H1 (cell line): Measurements from ENCODE around the gene GNG11. TPM values are rescaled to one million over a fixed set of nuclear protein-coding genes. Genes with fewer than 3 reads are reported as not detected.
A peak's percentile ranks its signal among the peaks of the same experiment; 100 is the strongest.

Source experiments
- CTCF ChIA-PET: fragments of 300-600 bp; sonication (Branson Sonifier 250); formaldehyde crosslinking; loops from one replicate; lab custom pipeline; 2021; ENCODE audit not compliant: partially characterized antibody; lab: Charles Lee
- POLR2A ChIA-PET: fragments of 300-600 bp; sonication (Branson Sonifier 250); formaldehyde crosslinking; loops from one replicate; lab custom pipeline; 2021; ENCODE audit warnings: inconsistent platforms; ENCODE audit not compliant: partially characterized antibody; lab: Charles Lee
- DNase-seq, 2 experiments: peaks; one replicate each; pipeline versions ENCODE4 v3.0.0 to v3.0.0-alpha.2; 2010 to 2022; ENCODE audit warnings: low spot score in 2 of 2, low read depth in 1 of 2, mixed read lengths in 1 of 2
- FAIRE-seq: peaks from 2 replicates; lab custom pipeline; 2011; peaks lifted over from hg19 to GRCh38; lab: Jason Lieb, UNC
- H2AFZ ChIP-seq: 2 replicates; pipeline ENCODE4 v1.8.1; 2012; ENCODE audit warnings: low read length, inconsistent platforms
- H2AK5ac ChIP-seq: 2 replicates; pipeline ENCODE4 v1.6.1; 2013; ENCODE audit warnings: low read depth, low read length
- H2BK120ac ChIP-seq: replicated peaks from 2 replicates; pipeline ENCODE3; 2013; ENCODE audit warnings: low read depth, low read length, inconsistent platforms
- H2BK12ac ChIP-seq: 2 replicates; pipeline ENCODE4 v1.6.1; 2013; ENCODE audit warnings: low read depth, low read length
- H2BK15ac ChIP-seq: 2 replicates; pipeline ENCODE4 v1.6.1; 2013; ENCODE audit warnings: low read length
- H2BK20ac ChIP-seq: 2 replicates; pipeline ENCODE4 v1.6.1; 2013; ENCODE audit warnings: low read length
- H2BK5ac ChIP-seq: 2 replicates; pipeline ENCODE4 v1.6.1; 2013; ENCODE audit warnings: low read depth, low read length
- H3K14ac ChIP-seq: 2 replicates; pipeline ENCODE4 v1.6.1; 2013; ENCODE audit warnings: inconsistent platforms; ENCODE audit not compliant: insufficient read length
- H3K18ac ChIP-seq: 2 replicates; pipeline ENCODE4 v1.6.1; 2013; ENCODE audit warnings: low read length; ENCODE audit errors: extremely low read depth
- H3K23ac ChIP-seq: 2 replicates; pipeline ENCODE4 v1.6.1; 2013; ENCODE audit warnings: inconsistent platforms; ENCODE audit not compliant: insufficient read length
- H3K23me2 ChIP-seq: 2 replicates; pipeline ENCODE4 v1.6.1; 2013; ENCODE audit warnings: low read depth, low read length
- H3K27ac ChIP-seq: 2 replicates; pipeline ENCODE4 v1.6.1; 2011; ENCODE audit warnings: low read depth, low read length, inconsistent platforms
- H3K27me3 ChIP-seq, 4 experiments: replicated peaks in 1 of 4; 1 replicate in 1 of 4; 2 replicates in 3 of 4; pipeline versions ENCODE4 v1.6.1 to v1.8.1; 2011 to 2013; ENCODE audit warnings: low read length in 3 of 4, mild to moderate bottlenecking in 3 of 4, inconsistent platforms in 2 of 4, mixed read lengths in 2 of 4, moderate library complexity in 1 of 4; ENCODE audit not compliant: control insufficient read depth in 3 of 4, insufficient read depth in 3 of 4; ENCODE audit errors: extremely low read depth in 1 of 4
- H3K36me3 ChIP-seq, 4 experiments: 2 replicates each; pipeline versions ENCODE4 v1.6.1 to v1.8.1; 2011 to 2013; ENCODE audit warnings: mild to moderate bottlenecking in 4 of 4, low read length in 3 of 4, moderate library complexity in 2 of 4, control low read depth in 1 of 4, inconsistent platforms in 1 of 4; ENCODE audit not compliant: insufficient read depth in 4 of 4, control insufficient read depth in 2 of 4
- H3K4ac ChIP-seq: replicated peaks from 2 replicates; pipeline ENCODE3; 2013; ENCODE audit warnings: low read length, low read depth, mixed read lengths, inconsistent platforms; ENCODE audit not compliant: insufficient read length
- H3K4me1 ChIP-seq, 4 experiments: replicated peaks in 1 of 4; 1 replicate in 1 of 4; 2 replicates in 3 of 4; pipeline versions ENCODE4 v1.6.1 to v1.8.1; 2011 to 2013; ENCODE audit warnings: low read length in 3 of 4, inconsistent platforms in 2 of 4, mixed read lengths in 1 of 4; ENCODE audit not compliant: insufficient read depth in 4 of 4, control insufficient read depth in 3 of 4
- H3K4me2 ChIP-seq, 2 experiments: 2 replicates each; pipeline versions ENCODE4 v1.6.1 to v1.8.1; 2011 to 2013; ENCODE audit warnings: low read depth in 2 of 2, low read length in 2 of 2, control low read depth in 1 of 2, inconsistent platforms in 1 of 2, mild to moderate bottlenecking in 1 of 2; ENCODE audit not compliant: insufficient read depth in 1 of 2
- H3K4me3 ChIP-seq, 4 experiments: fragments of 200-600, 300-600 bp in 1 of 4; sonication (generic), shearing (Covaris generic), sonication (Bioruptor Twin) in 1 of 4; 2 replicates each; pipeline versions ENCODE4 v1.5.1 to v1.8.1; 2011 to 2016; ENCODE audit warnings: low read length in 4 of 4, low read depth in 3 of 4, control low read depth in 2 of 4, inconsistent platforms in 2 of 4, mild to moderate bottlenecking in 2 of 4, mixed read lengths in 1 of 4, moderate library complexity in 1 of 4; ENCODE audit not compliant: insufficient read depth in 2 of 4; ENCODE audit errors: extremely low read depth in 1 of 4
- H3K56ac ChIP-seq: replicated peaks from 2 replicates; pipeline ENCODE3; 2013; ENCODE audit warnings: low read depth, mild to moderate bottlenecking, mixed read lengths, low read length, inconsistent platforms; ENCODE audit not compliant: insufficient read length
- H3K79me1 ChIP-seq: 2 replicates; pipeline ENCODE4 v1.6.1; 2013; ENCODE audit warnings: low read depth, low read length, control low read depth
- H3K79me2 ChIP-seq, 2 experiments: 2 replicates each; pipeline versions ENCODE4 v1.6.1 to v1.8.1; 2012 to 2013; ENCODE audit warnings: low read length in 2 of 2, mild to moderate bottlenecking in 2 of 2, inconsistent platforms in 1 of 2; ENCODE audit not compliant: insufficient read depth in 2 of 2, control insufficient read depth in 1 of 2
- H3K9ac ChIP-seq, 4 experiments: replicated peaks in 1 of 4; 1 replicate in 1 of 4; 2 replicates in 3 of 4; pipeline versions ENCODE4 v1.6.1 to v1.8.1; 2011 to 2013; ENCODE audit warnings: low read depth in 3 of 4, low read length in 3 of 4, control low read depth in 2 of 4, mild to moderate bottlenecking in 2 of 4, moderate library complexity in 2 of 4, inconsistent platforms in 1 of 4; ENCODE audit errors: extremely low read depth in 1 of 4
- H3K9me3 ChIP-seq, 2 experiments: 2 replicates each; pipeline versions ENCODE4 v1.6.1 to v1.8.1; 2012 to 2013; ENCODE audit warnings: mild to moderate bottlenecking in 2 of 2, moderate library complexity in 2 of 2, control low read depth in 1 of 2, inconsistent platforms in 1 of 2, low read depth in 1 of 2, low read length in 1 of 2, mixed read lengths in 1 of 2; ENCODE audit not compliant: insufficient read depth in 2 of 2
- H4K20me1 ChIP-seq, 2 experiments: replicated peaks in 1 of 2; 2 replicates each; pipeline versions ENCODE3 to v1.8.1; 2011 to 2013; ENCODE audit warnings: inconsistent platforms in 2 of 2, low read length in 2 of 2, mild to moderate bottlenecking in 1 of 2; ENCODE audit not compliant: insufficient read depth in 2 of 2, control insufficient read depth in 1 of 2
- H4K5ac ChIP-seq: 2 replicates; pipeline ENCODE4 v1.6.1; 2013; ENCODE audit warnings: low read length, low read depth, mixed read lengths, inconsistent platforms; ENCODE audit not compliant: insufficient read length
- H4K8ac ChIP-seq: 2 replicates; pipeline ENCODE4 v1.8.0; 2013; ENCODE audit warnings: mild to moderate bottlenecking, moderate library complexity, low read length, inconsistent platforms; ENCODE audit not compliant: insufficient read depth; ENCODE audit errors: extremely low read depth
- H4K91ac ChIP-seq: replicated peaks from 2 replicates; pipeline ENCODE3; 2013; ENCODE audit warnings: low read length, mixed read lengths, inconsistent platforms; ENCODE audit not compliant: insufficient read length
- CEBPB ChIP-seq: IDR thresholded peaks from 2 replicates; pipeline ENCODE4 v1.6.1; 2012; ENCODE audit warnings: low read depth, low read length
- NRF1 ChIP-seq: IDR thresholded peaks from 2 replicates; pipeline ENCODE4 v1.6.1; 2011; ENCODE audit warnings: mild to moderate bottlenecking, low read depth, low read length, improper control_type of control experiment
- WGBS, 2 experiments: shearing (Covaris generic) in 1 of 2; methylation state at CpG; one replicate each; pipeline versions ENCODE4 v1.1.6 to v1.1.7; 2013 to 2015; ENCODE audit warnings: low lambda C conversion rate in 2 of 2, mixed read lengths in 2 of 2, inconsistent platforms in 1 of 2, low coverage in 1 of 2, missing lambda C conversion rate in 1 of 2; ENCODE audit not compliant: insufficient replicate concordance in 2 of 2, insufficient coverage in 1 of 2, insufficient read length in 1 of 2; ENCODE audit errors: extremely low coverage in 1 of 2, missing lambda C conversion rate in 1 of 2; 5-methylcytosine and 5-hydroxymethylcytosine counted together
- polyA plus RNA-seq, 7 experiments: library from polyadenylated mRNA; depleted of rRNA in 3 of 7; stranded (reverse) in 5 of 7; unstranded in 2 of 7; fragments of >200 nt in 5 of 7; fragments of 200-250 nt in 2 of 7; gene quantifications; 1 replicate in 5 of 7; 2 replicates in 1 of 7; 4 replicates in 1 of 7; pipeline versions ENCODE4 v1.2.1 to v1.2.3, GENCODE V29; 2011 to 2013; ENCODE audit warnings: missing spikeins in 2 of 7, mixed read lengths in 2 of 7
- total RNA-seq: library from RNA; stranded (reverse); fragmentation: NEBNext Ultra II Directional; extraction: Animal tissue kit (Norgen Biotek cat#: 25700); gene quantifications from 2 replicates; pipeline ENCODE4 v1.2.1, GENCODE V29; 2021

GNG11 gene
- total and polyA plus RNA-seq, 2 of the 8 experiments (the other 6 are each of a cell fraction or from before 2014, with no cell fraction given): 0.38 to 1.3 TPM

DNA sequence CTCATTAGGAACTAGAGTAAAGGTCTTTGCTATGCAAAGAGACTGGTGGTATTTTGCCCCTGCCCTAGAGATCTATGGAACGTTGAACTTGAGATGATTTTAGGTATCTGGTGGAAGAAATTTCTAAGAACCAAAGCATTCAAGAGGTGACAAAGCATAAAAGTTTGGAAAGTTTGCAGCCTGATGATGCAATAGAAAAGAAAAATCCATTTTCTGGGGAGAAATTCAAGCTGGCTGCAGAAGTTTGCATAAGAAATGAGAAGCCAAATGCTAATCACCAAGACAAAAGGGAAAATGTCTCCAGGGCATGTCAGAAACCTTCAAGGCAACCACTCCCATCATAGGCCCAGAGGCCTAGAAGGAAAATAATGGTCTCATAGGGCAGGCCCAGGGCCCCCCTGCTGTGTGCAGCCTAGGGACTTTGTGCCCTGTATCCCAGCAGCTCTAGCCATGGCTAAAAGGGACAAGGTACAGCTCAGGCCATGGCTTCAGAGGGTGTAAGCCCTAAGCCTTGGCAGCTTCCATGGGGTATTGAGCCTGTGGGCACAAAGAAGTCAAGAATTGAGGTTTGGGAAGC, 47.4 kb upstream of the GNG11 start:
- DNase-seq (no peak), FAIRE-seq (peak; percentile 13)

More for the DNA sequence above, 47.4 kb upstream of the GNG11 start:
- H4K5ac ChIP-seq: no peak overlapping the region
- 0 out of 2 replicates have a peak overlapping the region, but pooled peaks have one; percentile 41 for H2BK15ac ChIP-seq
- H3K4me3 ChIP-seq: no peak overlapping the region
- H2AFZ ChIP-seq: no peak overlapping the region
- POLR2A ChIA-PET: no interaction called here
- CTCF ChIA-PET: interaction anchor here (0.7 to 0.9 kb wide), 3 partner anchors 16 to 255 kb away, joined by 3 read pairs; no protein-coding TSS in a partner anchor
- H2BK5ac ChIP-seq: no peak overlapping the region
- H3K18ac ChIP-seq: no peak overlapping the region
- no peak overlapping the region for H4K91ac ChIP-seq
- no peaks in the 10 kb centered on the region for H3K79me2 ChIP-seq
- 0 out of 2 replicates have a peak overlapping the region, but pooled peaks have one; percentile 39 for H2AK5ac ChIP-seq
- no peak overlapping the region for H2BK20ac ChIP-seq
- no peak overlapping the region for H4K8ac ChIP-seq
- peaks cover 4 to 13% of the 10 kb centered on the region in 2 experiments; a peak in 2 of 4 replicates for H3K9me3 ChIP-seq
- no peak overlapping the region for H3K56ac ChIP-seq
- no peak overlapping the region for H2BK120ac ChIP-seq
- no peak overlapping the region for H3K4ac ChIP-seq
- H3K23ac ChIP-seq: no peak overlapping the region
- no peak overlapping the region for H3K27ac ChIP-seq
- no peaks in the 10 kb centered on the region for H3K36me3 ChIP-seq
- H3K4me2 ChIP-seq: no peak overlapping the region
- H4K20me1 ChIP-seq: no peaks in the 10 kb centered on the region
- no peaks in the 10 kb centered on the region for H3K27me3 ChIP-seq
- no peaks in the 10 kb centered on the region for H3K79me1 ChIP-seq
- 94% methylated on average over 1 of the region's 1 CpG; no CpG with 5 or more reads in 1 of the 2 experiments for whole genome bisulfite sequencing, 2 experiments
- H3K9ac ChIP-seq: no peak overlapping the region
- TF ChIP-seq NRF1: no peak
- TF ChIP-seq CEBPB: peak; percentile 74; the same call in 1 of the 2 replicates
- no peaks in the 10 kb centered on the region for H3K23me2 ChIP-seq
- peak overlapping the region; percentile 50; the same call in 1 of the 2 replicates for H2BK12ac ChIP-seq
- no peaks in the 10 kb centered on the region for H3K4me1 ChIP-seq
- no peak overlapping the region for H3K14ac ChIP-seq
